CD4-positive, alpha-beta T cell (primary cell): ENCODE measurements around the gene ARHGEF11. TPM values are rescaled to one million over a fixed set of nuclear protein-coding genes. Genes with fewer than 3 reads are reported as not detected.

Source experiments
- ATAC-seq: fragments of 200-7000 bp; cut with Tn5 transposase; one replicate; pipeline ENCODE4 v1.10.0; 2022; ENCODE audit warnings: mild to moderate bottlenecking; ENCODE audit not compliant: poor library complexity
- CTCF ChIA-PET: fragments of 350-600 bp; sonication (Branson Sonifier 250); formaldehyde crosslinking; loops from one replicate; lab custom pipeline; 2021; ENCODE audit warnings: antibody characterized with exemption, inconsistent platforms; lab: Charles Lee
- POLR2A ChIA-PET: fragments of 350-600 bp; sonication (Branson Sonifier 250); formaldehyde crosslinking; loops from one replicate; lab custom pipeline; 2021; ENCODE audit warnings: antibody characterized with exemption, inconsistent platforms; lab: Charles Lee
- DNase-seq, 14 experiments: peaks; one replicate each; pipeline ENCODE4 v3.0.0-alpha.2; 2013 to 2020; ENCODE audit warnings: mixed read lengths in 2 of 14
- H3K27ac ChIP-seq, 2 donors: one replicate each; pipeline versions ENCODE4 v1.5.1 to v1.7.0; 2013; ENCODE audit warnings: low read length in 2 of 2, low read depth in 1 of 2, mild to moderate bottlenecking in 1 of 2
- H3K27me3 ChIP-seq, 2 experiments: 1 replicate in 1 of 2; 2 replicates in 1 of 2; pipeline versions ENCODE4 v1.6.1 to v1.7.0; 2013; ENCODE audit warnings: low read length in 2 of 2, control low read depth in 1 of 2, mild to moderate bottlenecking in 1 of 2, moderate library complexity in 1 of 2; ENCODE audit not compliant: insufficient read depth in 2 of 2, control insufficient read depth in 1 of 2
- H3K36me3 ChIP-seq: one replicate; pipeline ENCODE4 v1.6.1; 2013; ENCODE audit warnings: low read length, control low read depth; ENCODE audit not compliant: insufficient read depth
- H3K4me1 ChIP-seq: one replicate; pipeline ENCODE4 v1.6.1; 2013; ENCODE audit warnings: low read length, control low read depth; ENCODE audit not compliant: insufficient read depth
- H3K4me3 ChIP-seq: one replicate; pipeline ENCODE4 v1.5.1; 2013; ENCODE audit warnings: mild to moderate bottlenecking, low read length, moderate library complexity
- H3K9me3 ChIP-seq, 2 experiments: 1 replicate in 1 of 2; 2 replicates in 1 of 2; pipeline versions ENCODE4 v1.6.1 to v1.7.0; 2013; ENCODE audit warnings: low read length in 2 of 2, mild to moderate bottlenecking in 2 of 2, control low read depth in 1 of 2, moderate library complexity in 1 of 2; ENCODE audit not compliant: control insufficient read depth in 1 of 2, insufficient read depth in 1 of 2
- H3K27ac Mint-ChIP-seq: one replicate; pipeline ENCODE4 v1.8.0; 2020; ENCODE audit warnings: mixed read lengths
- H3K27me3 Mint-ChIP-seq: one replicate; pipeline ENCODE4 v1.8.0; 2021; ENCODE audit warnings: mixed read lengths
- H3K36me3 Mint-ChIP-seq: one replicate; pipeline ENCODE4 v1.8.0; 2021; ENCODE audit warnings: low read depth, mixed read lengths
- H3K4me1 Mint-ChIP-seq: one replicate; pipeline ENCODE4 v1.8.0; 2021; ENCODE audit warnings: low read depth, mixed read lengths
- H3K4me3 Mint-ChIP-seq: one replicate; pipeline ENCODE4 v1.8.0; 2020; ENCODE audit warnings: mild to moderate bottlenecking, mixed read lengths
- H3K9me3 Mint-ChIP-seq: one replicate; pipeline ENCODE4 v1.8.0; 2020; ENCODE audit warnings: mixed read lengths
- CTCF ChIP-seq: fragments of 200-600 bp; IDR thresholded peaks from one replicate; pipeline ENCODE4 v1.8.0; 2022; ENCODE audit warnings: antibody characterized with exemption, mild to moderate bottlenecking
- intact Hi-C, 2 experiments: fragments of 100-400 bp; cut with DNase I in 1 of 2; cut with micrococcal nuclease in 1 of 2; formaldehyde crosslinking; loops; one replicate each; pipeline versions ENCODE4 v1.15.1 to v1.9.0; 2023 to 2025; cut with DNase I, micrococcal nuclease
- total RNA-seq, 174 experiments: library from RNA in 2 of 174; stranded (reverse) in 2 of 174; gene quantifications; one replicate each; pipeline ENCODE4 v1.2.3 and lab custom pipeline; 2021 to 2026

The ARHGEF11 gene
- total RNA-seq, 2 experiments from 2014 or later: 13.7 to 13.9 TPM

- Histone ChIP-seq H3K9me3 (peaks cover 0 to 14% of the 10 kb centered on the region in 2 experiments), H3K36me3 (no peaks in the 10 kb centered on the region), H3K27ac (no peak overlapping the region), H3K4me3 (no peak overlapping the region), H3K4me1 (peaks cover 21% of the 10 kb centered on the region), H3K27me3 (peaks cover 54 to 68% of the 10 kb centered on the region in 2 experiments)
- no peak for ATAC-seq
- no peak for DNase-seq
- Mint-ChIP-seq H3K27me3 (peaks cover 88% of the 10 kb centered on the region), H3K36me3 (no peaks in the 10 kb centered on the region), H3K27ac (no peak overlapping the region), H3K4me1 (peaks cover 25% of the 10 kb centered on the region), H3K9me3 (no peaks in the 10 kb centered on the region), H3K4me3 (no peak overlapping the region)
- intact Hi-C loops: loop anchor here in 1 of 2 experiments (10.0 kb wide), 1 partner anchor 236 kb away; no protein-coding TSS in a partner anchor
- ChIA-PET POLR2A (no interaction called here), CTCF (no interaction called here)
- TF ChIP-seq CTCF: no peak
Observed at GRCh38 chr1:156921053-156921529, 124.5 kb downstream of the ARHGEF11 start.

GRCh38 chr1:156920233-156921052 is 125.1 kb downstream of the ARHGEF11 start, which contains the start of gene LRRC71:
TSS of gene LRRC71 (plus strand) at chr1:156920632. CDS start at chr1:156920804, 172 bp downstream.
- Histone ChIP-seq H3K27ac (no peak within 1 kb of the TSS), H3K27me3 (peaks cover 55 to 62% of the 10 kb centered on the region in 2 experiments), H3K4me1 (peaks cover 21% of the 10 kb centered on the region), H3K9me3 (peaks cover 0 to 14% of the 10 kb centered on the region in 2 experiments), H3K36me3 (no peaks in the 10 kb centered on the region), H3K4me3 (no peak within 1 kb of the TSS)
- no peak within 1 kb of the TSS for H3K27ac Mint-ChIP-seq
- ATAC-seq (peak; percentile 86), DNase-seq (peak; percentile 22 to 75 (median 50))
- peak; percentile 34 for TF ChIP-seq CTCF
- ChIA-PET POLR2A (no interaction called here), CTCF (no interaction called here)
- peaks cover 19% of the 10 kb centered on the region for H3K4me1 Mint-ChIP-seq
- H3K27me3 Mint-ChIP-seq: peaks cover 88% of the 10 kb centered on the region
- no peak within 1 kb of the TSS for H3K4me3 Mint-ChIP-seq
- no peaks in the 10 kb centered on the region for H3K36me3 Mint-ChIP-seq
- intact Hi-C loops: loop anchor here in 1 of 2 experiments (10.0 kb wide), 1 partner anchor 236 kb away; no protein-coding TSS in a partner anchor
- no peaks in the 10 kb centered on the region for H3K9me3 Mint-ChIP-seq

GRCh38 chr1:156914440-156914856 is 131.1 kb downstream of the ARHGEF11 start:
- peaks cover 3 to 10% of the 10 kb centered on the region in 2 experiments for H3K27me3 ChIP-seq
- Mint-ChIP-seq H3K27me3 (peaks cover 64% of the 10 kb centered on the region), H3K4me1 (no peaks in the 10 kb centered on the region), H3K36me3 (no peaks in the 10 kb centered on the region), H3K9me3 (no peaks in the 10 kb centered on the region), H3K4me3 (no peak overlapping the region), H3K27ac (no peak overlapping the region)
- H3K27ac ChIP-seq: no peak overlapping the region
- TF ChIP-seq CTCF: no peak
- H3K4me1 ChIP-seq: no peaks in the 10 kb centered on the region
- POLR2A ChIA-PET: no interaction called here
- no peak overlapping the region for H3K4me3 ChIP-seq
- no peaks in the 10 kb centered on the region for H3K36me3 ChIP-seq
- H3K9me3 ChIP-seq: peaks cover 0 to 5% of the 10 kb centered on the region in 2 experiments
- CTCF ChIA-PET: no interaction called here
- intact Hi-C loops: loop anchor here (5.0 kb wide), 2 partner anchors 48 to 163 kb away; no protein-coding TSS in a partner anchor
- no peak for DNase-seq
- ATAC-seq: no peak
